Trophoblast cell (in vitro differentiated cells and primary cell): ENCODE results near the gene TSSC4.

ENCODE experiments used
- DNase-seq, 2 donors: peaks; one replicate each; pipeline ENCODE4 v3.0.0-alpha.2; 2016
- H2AFZ ChIP-seq: 2 replicates; pipeline ENCODE4 v1.6.1; 2013; ENCODE audit warnings: low read length, moderate library complexity, mild to moderate bottlenecking; ENCODE audit not compliant: insufficient read depth, poor library complexity
- H2AK5ac ChIP-seq: 2 replicates; pipeline ENCODE4 v1.6.1; 2013; ENCODE audit warnings: mild to moderate bottlenecking, low read length
- H2BK120ac ChIP-seq: 2 replicates; pipeline ENCODE4 v1.6.1; 2013; ENCODE audit warnings: low read length, mild to moderate bottlenecking, moderate library complexity; ENCODE audit not compliant: insufficient read depth, poor library complexity
- H2BK12ac ChIP-seq: 2 replicates; pipeline ENCODE4 v1.6.1; 2013; ENCODE audit warnings: mild to moderate bottlenecking, low read length, moderate library complexity
- H2BK5ac ChIP-seq: 2 replicates; pipeline ENCODE4 v1.6.1; 2013; ENCODE audit warnings: low read length, low read depth, moderate library complexity, mild to moderate bottlenecking; ENCODE audit not compliant: poor library complexity
- H3K14ac ChIP-seq: 2 replicates; pipeline ENCODE4 v1.6.1; 2013; ENCODE audit warnings: mild to moderate bottlenecking, low read length
- H3K18ac ChIP-seq: 2 replicates; pipeline ENCODE4 v1.6.1; 2013; ENCODE audit warnings: mild to moderate bottlenecking, low read length
- H3K23ac ChIP-seq: 2 replicates; pipeline ENCODE4 v1.6.1; 2013; ENCODE audit warnings: low read length
- H3K27ac ChIP-seq: 2 replicates; pipeline ENCODE4 v1.5.1; 2013; ENCODE audit warnings: low read depth, mild to moderate bottlenecking, inconsistent platforms, low read length, moderate library complexity
- H3K27me3 ChIP-seq: 2 replicates; pipeline ENCODE4 v1.6.1; 2013; ENCODE audit warnings: inconsistent platforms, mild to moderate bottlenecking, low read length, moderate library complexity; ENCODE audit not compliant: insufficient read depth
- H3K36me3 ChIP-seq, 2 experiments: 1 replicate in 1 of 2; 2 replicates in 1 of 2; pipeline ENCODE4 v1.6.1; 2013; ENCODE audit warnings: low read length in 2 of 2, mild to moderate bottlenecking in 2 of 2, moderate library complexity in 1 of 2; ENCODE audit not compliant: insufficient read depth in 2 of 2, control insufficient read depth in 1 of 2
- H3K4ac ChIP-seq: 2 replicates; pipeline ENCODE4 v1.6.1; 2013; ENCODE audit warnings: low read depth, mild to moderate bottlenecking, low read length, moderate library complexity
- H3K4me1 ChIP-seq, 2 experiments: 1 replicate in 1 of 2; 2 replicates in 1 of 2; pipeline ENCODE4 v1.6.1; 2013; ENCODE audit warnings: low read length in 2 of 2, mild to moderate bottlenecking in 2 of 2, moderate library complexity in 1 of 2; ENCODE audit not compliant: insufficient read depth in 2 of 2, control insufficient read depth in 1 of 2
- H3K4me2 ChIP-seq: 2 replicates; pipeline ENCODE4 v1.6.1; 2013; ENCODE audit warnings: inconsistent platforms, mild to moderate bottlenecking, low read length, moderate library complexity
- H3K4me3 ChIP-seq: 2 replicates; pipeline ENCODE4 v1.5.1; 2013; ENCODE audit warnings: mild to moderate bottlenecking, low read depth, low read length, inconsistent platforms
- H3K79me1 ChIP-seq: one replicate; pipeline ENCODE4 v1.6.1; 2013; ENCODE audit warnings: low read length
- H3K79me2 ChIP-seq: 2 replicates; pipeline ENCODE4 v1.6.1; 2013; ENCODE audit warnings: low read length, mild to moderate bottlenecking; ENCODE audit not compliant: control insufficient read depth, insufficient read depth, poor library complexity
- H3K9ac ChIP-seq: 2 replicates; pipeline ENCODE4 v1.6.1; 2013; ENCODE audit warnings: mild to moderate bottlenecking, low read length
- H3K9me3 ChIP-seq: 2 replicates; pipeline ENCODE4 v1.6.1; 2013; ENCODE audit warnings: low read depth, mild to moderate bottlenecking, control low read depth, inconsistent platforms, low read length; ENCODE audit not compliant: insufficient read depth
- H4K12ac ChIP-seq: 2 replicates; pipeline ENCODE4 v1.6.1; 2013; ENCODE audit warnings: low read depth, mild to moderate bottlenecking, low read length, moderate library complexity
- H4K8ac ChIP-seq: 2 replicates; pipeline ENCODE4 v1.6.1; 2013; ENCODE audit warnings: low read depth, mild to moderate bottlenecking, low read length, moderate library complexity
- H4K91ac ChIP-seq: one replicate; pipeline ENCODE4 v1.6.1; 2013; ENCODE audit warnings: low read depth, mild to moderate bottlenecking, low read length, moderate library complexity
- WGBS: extraction: QIAGEN DNeasy Blood & Tissue Kit; methylation state at CpG from one replicate; pipeline ENCODE4 v1.1.7; 2013; ENCODE audit warnings: missing lambda C conversion rate; ENCODE audit not compliant: insufficient read length, insufficient coverage; ENCODE audit errors: extremely low coverage; 5-methylcytosine and 5-hydroxymethylcytosine counted together

TSSC4 gene

DNA sequence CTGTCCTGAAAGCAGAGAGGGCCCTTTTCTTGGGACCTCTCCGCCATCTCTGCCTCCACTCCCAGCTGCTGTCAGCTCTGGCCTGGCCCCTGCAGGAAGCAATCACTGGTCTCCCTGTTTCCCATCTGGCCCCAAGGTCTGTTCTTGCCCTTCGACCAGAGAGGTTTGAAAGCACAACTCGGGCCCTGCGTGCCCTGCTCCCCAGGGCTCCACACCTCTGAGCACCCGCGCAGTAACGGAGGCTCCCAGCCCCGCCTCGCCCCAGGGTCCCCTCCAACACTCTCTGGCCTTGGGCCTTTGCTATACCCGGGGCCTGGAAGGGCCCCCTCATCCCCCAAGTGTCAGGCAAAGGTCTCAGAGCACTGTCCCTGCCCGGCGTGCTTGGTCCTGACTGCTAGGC is 31.2 kb upstream of the TSSC4 start:
- no peaks in the 10 kb centered on the region for H3K79me2 ChIP-seq
- no peaks in the 10 kb centered on the region for H3K4me1 ChIP-seq
- H2BK120ac ChIP-seq = no peak overlapping the region
- H3K36me3 ChIP-seq = no peaks in the 10 kb centered on the region
- H3K9me3 ChIP-seq = peaks cover 5% of the 10 kb centered on the region
- no CpG with 5 or more reads among the region's 12 CpGs for WGBS
- no peaks in the 10 kb centered on the region for H3K27me3 ChIP-seq
- H3K18ac ChIP-seq = no peak overlapping the region
- no peaks in the 10 kb centered on the region for H3K79me1 ChIP-seq
- no peak overlapping the region for H2BK5ac ChIP-seq
- H2AFZ ChIP-seq = no peak overlapping the region
- H3K9ac ChIP-seq = no peak overlapping the region
- H4K12ac ChIP-seq = no peak overlapping the region
- DNase-seq = no peak
- H3K23ac ChIP-seq = no peak overlapping the region
- H3K4ac ChIP-seq = no peak overlapping the region
- H2AK5ac ChIP-seq = no peak overlapping the region
- H3K14ac ChIP-seq = no peak overlapping the region
- no peak overlapping the region for H3K4me2 ChIP-seq
- H3K4me3 ChIP-seq = no peak overlapping the region
- H3K27ac ChIP-seq = no peak overlapping the region
- H4K91ac ChIP-seq = no peak overlapping the region
- no peak overlapping the region for H2BK12ac ChIP-seq
- no peak overlapping the region for H4K8ac ChIP-seq

DNA sequence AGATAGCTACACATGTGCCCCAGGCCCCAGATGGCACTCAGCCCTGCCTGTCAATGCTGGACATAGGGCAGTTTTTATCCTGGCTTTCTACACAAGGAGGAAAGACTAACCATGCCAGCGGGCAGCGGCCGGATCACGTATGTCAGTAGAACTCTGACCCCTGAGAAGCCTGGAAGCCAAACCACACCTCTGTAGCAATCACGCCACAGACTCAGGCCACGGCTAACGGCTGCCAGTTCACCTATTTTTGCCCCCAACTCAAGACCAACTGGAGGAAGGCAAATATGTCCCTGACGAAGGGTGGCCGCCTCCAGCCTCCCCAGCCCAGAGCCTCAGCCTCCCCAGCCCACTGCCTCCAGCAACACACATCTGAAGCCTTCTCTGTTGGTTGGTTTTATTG is 30.7 kb upstream of the TSSC4 start:
- no CpG with 5 or more reads among the region's 9 CpGs for WGBS
- Histone ChIP-seq H2BK12ac (no peak overlapping the region), H3K9ac (no peak overlapping the region)

DNA sequence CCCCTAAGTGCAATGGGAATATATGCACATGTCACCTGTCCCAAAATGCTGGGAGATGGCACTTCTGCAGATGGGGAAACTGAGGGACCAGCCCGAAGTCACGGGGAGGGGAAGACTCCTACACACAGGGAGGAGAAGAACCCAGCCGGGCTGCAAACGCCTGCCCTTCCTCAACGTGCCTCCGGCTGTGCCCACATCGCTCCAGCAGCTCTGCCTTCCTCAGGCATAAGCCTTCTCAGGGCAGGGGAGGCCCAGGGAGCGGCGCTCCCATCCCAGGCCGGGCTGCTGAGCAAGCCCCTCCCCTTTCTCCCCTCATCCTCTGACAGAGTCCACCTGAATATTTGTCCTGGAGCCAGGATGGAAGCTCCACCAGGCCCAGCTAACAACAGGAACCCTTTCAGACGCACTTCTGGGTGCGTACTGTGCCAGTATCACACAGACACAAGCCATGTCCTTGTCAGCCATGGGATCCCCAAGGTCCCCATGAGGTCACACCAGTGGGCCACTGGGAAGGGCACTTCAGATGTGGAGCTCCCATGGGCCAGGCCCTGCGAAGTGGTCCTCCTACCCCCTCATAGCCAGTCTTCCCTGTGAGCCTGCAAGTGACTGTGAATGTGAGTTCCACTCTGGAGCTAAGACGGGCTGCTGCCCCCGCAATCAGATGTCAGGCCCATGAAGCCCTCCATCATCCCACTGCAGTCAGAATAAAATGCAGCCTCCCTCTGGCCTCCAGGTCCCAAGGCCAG is 25.9 kb upstream of the TSSC4 start:
- H2BK120ac ChIP-seq = no peak overlapping the region
- peaks cover 11% of the 10 kb centered on the region for H3K79me2 ChIP-seq
- peak overlapping the region; percentile 10 for H4K12ac ChIP-seq
- H3K36me3 ChIP-seq = no peaks in the 10 kb centered on the region
- H3K9me3 ChIP-seq = peaks cover 3% of the 10 kb centered on the region
- peaks cover 9 to 14% of the 10 kb centered on the region in 2 experiments for H3K4me1 ChIP-seq
- no peak overlapping the region for H3K4me3 ChIP-seq
- H3K27ac ChIP-seq = no peak overlapping the region
- no peak overlapping the region for H2AFZ ChIP-seq
- H4K8ac ChIP-seq = no peak overlapping the region
- no peak overlapping the region for H2BK12ac ChIP-seq
- H3K18ac ChIP-seq = no peak overlapping the region
- H3K27me3 ChIP-seq = no peaks in the 10 kb centered on the region
- H3K14ac ChIP-seq = no peak overlapping the region
- H3K23ac ChIP-seq = no peak overlapping the region
- H2BK5ac ChIP-seq = no peak overlapping the region
- no CpG with 5 or more reads among the region's 15 CpGs for WGBS
- no peak overlapping the region for H2AK5ac ChIP-seq
- H3K4ac ChIP-seq = no peak overlapping the region
- H4K91ac ChIP-seq = no peak overlapping the region
- no peak for DNase-seq
- no peak overlapping the region for H3K9ac ChIP-seq
- H3K4me2 ChIP-seq = no peak overlapping the region
- peaks cover 7% of the 10 kb centered on the region for H3K79me1 ChIP-seq

More for the DNA sequence above, 30.7 kb upstream of the TSSC4 start:
- Histone ChIP-seq H3K4me3 (no peak overlapping the region), H3K79me2 (no peaks in the 10 kb centered on the region), H4K12ac (no peak overlapping the region), H2BK120ac (no peak overlapping the region), H4K91ac (no peak overlapping the region), H3K4ac (no peak overlapping the region), H3K23ac (no peak overlapping the region), H2AFZ (no peak overlapping the region), H2BK5ac (no peak overlapping the region), H3K79me1 (no peaks in the 10 kb centered on the region), H3K18ac (no peak overlapping the region), H3K27ac (no peak overlapping the region), H2AK5ac (no peak overlapping the region), H3K27me3 (no peaks in the 10 kb centered on the region), H4K8ac (no peak overlapping the region), H3K9me3 (peaks cover 3% of the 10 kb centered on the region), H3K4me2 (no peak overlapping the region), H3K4me1 (no peaks in the 10 kb centered on the region), H3K36me3 (no peaks in the 10 kb centered on the region), H3K14ac (no peak overlapping the region)
- DNase-seq = no peak

DNA sequence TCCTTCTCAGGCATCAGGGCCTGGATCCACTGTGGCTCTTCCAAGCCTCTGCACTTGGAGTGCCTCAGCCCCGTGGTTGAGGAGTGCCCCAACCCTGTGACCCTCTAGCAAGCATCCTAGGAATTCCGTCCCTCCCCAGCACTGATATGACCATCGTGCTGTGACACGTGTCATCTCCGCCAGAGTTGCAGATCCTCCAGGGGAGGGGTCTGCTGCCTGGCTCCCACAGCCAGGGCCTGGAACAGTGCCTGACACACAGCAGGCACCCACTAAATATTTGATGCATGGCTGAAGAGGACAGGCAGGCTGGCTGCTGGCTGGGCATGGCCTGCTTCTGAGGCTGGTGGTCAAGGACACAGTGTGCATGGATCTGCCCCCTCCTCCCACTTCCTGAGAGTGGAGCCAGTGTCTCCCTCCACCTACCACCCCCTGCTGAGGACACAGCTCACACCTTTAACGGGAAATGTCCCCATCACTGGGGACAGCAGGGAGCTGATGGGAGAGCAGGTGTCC is 25.2 kb upstream of the TSSC4 start:
- Histone ChIP-seq H3K79me2 (peaks cover 13% of the 10 kb centered on the region), H3K14ac (no peak overlapping the region), H3K4ac (no peak overlapping the region), H3K4me2 (no peak overlapping the region), H3K4me3 (no peak overlapping the region), H3K18ac (no peak overlapping the region), H3K79me1 (peaks cover 7% of the 10 kb centered on the region), H2AFZ (no peak overlapping the region), H4K12ac (no peak overlapping the region), H4K8ac (no peak overlapping the region), H4K91ac (no peak overlapping the region), H2BK5ac (no peak overlapping the region), H2BK12ac (no peak overlapping the region), H2AK5ac (no peak overlapping the region), H3K23ac (no peak overlapping the region), H3K27me3 (no peaks in the 10 kb centered on the region), H3K9ac (no peak overlapping the region), H3K27ac (no peak overlapping the region), H2BK120ac (no peak overlapping the region), H3K9me3 (peaks cover 5% of the 10 kb centered on the region), H3K4me1 (peaks cover 9 to 19% of the 10 kb centered on the region in 2 experiments), H3K36me3 (peaks cover 2 to 6% of the 10 kb centered on the region in 2 experiments)
- no peak for DNase-seq
- no CpG with 5 or more reads among the region's 6 CpGs for WGBS
